Small intestine (tissue), 7 donors: Measurements from ENCODE around the gene STARD3. TPM values are rescaled to one million over a fixed set of nuclear protein-coding genes. Genes with fewer than 3 reads are reported as not detected.

Experiments
- DNase-seq, 2 donors: peaks; one replicate each; pipeline versions ENCODE4 v3.0.0 to v3.0.0-alpha.2; 2013
- FAIRE-seq: peaks from 2 replicates; lab custom pipeline; 2012; peaks lifted over from hg19 to GRCh38; lab: Jason Lieb, UNC
- H3K27ac ChIP-seq, 3 donors: one replicate each; pipeline ENCODE4 v1.5.1; 2013; ENCODE audit warnings: low read length in 2 of 3, mild to moderate bottlenecking in 2 of 3, control low read depth in 1 of 3, inconsistent platforms in 1 of 3, low read depth in 1 of 3, moderate library complexity in 1 of 3
- H3K27me3 ChIP-seq, 3 donors: one replicate each; pipeline ENCODE4 v1.6.1; 2013; ENCODE audit warnings: low read length in 3 of 3, inconsistent platforms in 1 of 3; ENCODE audit not compliant: control insufficient read depth in 3 of 3, insufficient read depth in 3 of 3
- H3K36me3 ChIP-seq, 3 donors: one replicate each; pipeline ENCODE4 v1.6.1; 2013; ENCODE audit warnings: low read length in 3 of 3, inconsistent platforms in 1 of 3, low read depth in 1 of 3, mild to moderate bottlenecking in 1 of 3, moderate library complexity in 1 of 3; ENCODE audit not compliant: control insufficient read depth in 3 of 3, insufficient read depth in 2 of 3
- H3K4me1 ChIP-seq, 3 donors: one replicate each; pipeline ENCODE4 v1.6.1; 2013; ENCODE audit warnings: low read length in 2 of 3, inconsistent platforms in 1 of 3, low read depth in 1 of 3, mild to moderate bottlenecking in 1 of 3, moderate library complexity in 1 of 3; ENCODE audit not compliant: control insufficient read depth in 3 of 3, insufficient read depth in 2 of 3
- H3K4me3 ChIP-seq, 3 donors: one replicate each; pipeline ENCODE4 v1.5.1; 2013; ENCODE audit warnings: low read length in 3 of 3, control low read depth in 1 of 3, inconsistent platforms in 1 of 3, low read depth in 1 of 3, mild to moderate bottlenecking in 1 of 3, moderate library complexity in 1 of 3
- H3K9me3 ChIP-seq, 2 donors: one replicate each; pipeline ENCODE4 v1.6.1; 2013; ENCODE audit warnings: low read depth in 1 of 2, low read length in 1 of 2; ENCODE audit not compliant: control insufficient read depth in 2 of 2, insufficient read depth in 1 of 2
- WGBS, 3 donors: extraction: QIAGEN DNeasy Blood & Tissue Kit; methylation state at CpG; one replicate each; pipeline ENCODE4 v1.1.7; 2013; 5-methylcytosine and 5-hydroxymethylcytosine counted together
- polyA plus RNA-seq, 4 donors: library from polyadenylated mRNA; stranded (reverse) in 3 of 4; unstranded in 1 of 4; fragments of 200-250 nt in 3 of 4; fragments of 120-200 nt in 1 of 4; gene quantifications; one replicate each; pipeline versions ENCODE4 v1.2.1 to v1.2.3, GENCODE V29; 2013
- donor health status: healthy with polysubstance abuse.
- donor health status: control.
- donor health status: control.
- donor health status: Bipolar disorder and iron deficiency.
- donor health status: healthy.

STARD3 gene
- polyA plus RNA-seq, 4 donors: 56.0 to 80.2 (median 67.6) TPM

DNA sequence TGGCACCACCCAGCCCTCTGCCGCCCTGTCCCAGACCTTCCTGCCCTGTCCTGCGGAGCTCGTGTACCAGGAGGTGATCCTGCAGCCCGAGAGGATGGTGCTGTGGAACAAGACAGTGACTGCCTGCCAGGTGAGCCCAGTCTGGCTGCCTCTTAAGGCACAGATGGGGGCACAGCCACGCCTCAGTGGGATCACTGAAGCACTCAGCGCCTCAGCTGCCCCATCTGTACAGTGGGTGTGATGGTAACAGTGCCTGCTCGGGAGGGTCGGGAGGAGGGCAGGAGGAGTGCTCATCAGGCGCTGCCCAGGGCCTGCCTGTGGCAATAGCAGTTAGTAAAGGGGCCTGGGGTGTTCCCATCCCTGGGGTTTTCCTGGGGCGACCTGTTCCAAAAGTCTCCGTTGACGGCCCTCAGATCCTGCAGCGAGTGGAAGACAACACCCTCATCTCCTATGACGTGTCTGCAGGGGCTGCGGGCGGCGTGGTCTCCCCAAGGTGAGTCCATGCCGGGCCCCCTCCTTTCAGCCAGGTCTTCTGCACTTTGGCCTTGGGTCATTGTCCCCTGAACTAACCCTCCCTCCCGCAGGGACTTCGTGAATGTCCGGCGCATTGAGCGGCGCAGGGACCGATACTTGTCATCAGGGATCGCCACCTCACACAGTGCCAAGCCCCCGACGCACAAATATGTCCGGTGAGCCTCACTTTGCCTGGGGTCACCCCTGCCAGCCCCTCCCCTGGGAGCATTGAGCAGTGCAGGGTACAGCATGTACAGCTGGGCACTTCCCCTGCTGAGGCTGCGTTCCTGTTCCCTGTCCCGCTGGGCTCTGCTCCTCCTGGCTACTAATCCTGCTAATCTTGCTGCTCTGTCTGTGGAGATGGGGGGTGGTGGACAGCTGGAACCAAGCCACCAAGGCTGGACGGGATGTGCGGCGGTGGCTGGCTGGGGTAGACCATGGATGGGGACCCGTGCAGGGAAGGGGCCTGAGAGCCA, 23.7 kb downstream of the STARD3 start:
- Histone ChIP-seq H3K36me3 (peaks cover 15 to 77% (median 33%) of the 10 kb centered on the region in 3 donors), H3K27ac (no peak overlapping the region), H3K4me1 (peaks cover 0 to 15% (median 7%) of the 10 kb centered on the region in 3 donors), H3K27me3 (no peaks in the 10 kb centered on the region), H3K9me3 (no peaks in the 10 kb centered on the region), H3K4me3 (no peak overlapping the region)
- FAIRE-seq (no peak), DNase-seq (no peak)
- WGBS, 3 donors: 88 to 90% (median 88%) methylated on average over 33 to 35 of the region's 35 CpGs

DNA sequence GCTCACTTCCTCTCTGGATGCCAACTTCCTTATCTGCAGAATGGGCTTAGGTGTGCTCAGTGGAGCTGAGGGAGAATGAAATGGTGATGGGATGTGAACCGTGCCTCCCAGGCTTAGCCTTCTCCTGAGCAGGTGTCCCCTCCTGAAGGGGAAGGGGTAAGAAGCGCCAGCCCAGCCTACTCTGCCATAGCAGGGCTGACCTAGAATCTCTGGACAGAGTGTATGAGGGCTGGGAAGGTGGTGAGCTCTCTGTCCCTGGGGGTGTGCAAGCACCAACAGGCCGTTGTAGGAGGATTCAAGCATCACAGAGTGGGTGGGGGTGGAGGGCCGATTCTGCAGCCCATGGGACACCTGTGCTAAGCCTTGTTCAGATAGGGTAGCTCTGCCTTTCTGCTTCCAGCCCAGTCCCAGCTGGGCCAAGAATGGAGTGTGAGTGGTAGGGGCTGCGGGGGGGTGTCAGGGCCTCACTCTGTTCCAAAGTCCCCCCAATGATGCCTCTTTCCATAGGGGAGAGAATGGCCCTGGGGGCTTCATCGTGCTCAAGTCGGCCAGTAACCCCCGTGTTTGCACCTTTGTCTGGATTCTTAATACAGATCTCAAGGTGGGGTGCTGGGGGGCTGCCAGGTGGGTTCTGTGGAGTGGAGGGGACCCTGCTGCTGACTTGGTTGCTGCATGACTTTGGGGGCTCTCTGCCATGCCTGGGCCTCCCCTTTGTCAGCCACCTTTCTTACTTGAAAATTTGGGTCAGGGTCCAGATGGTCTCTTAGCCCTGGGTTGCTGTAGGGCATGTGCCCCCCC, 25.0 kb downstream of the STARD3 start:
- DNase-seq: no peak
- H3K36me3 ChIP-seq: peaks cover 15 to 64% (median 29%) of the 10 kb centered on the region in 3 donors
- FAIRE-seq: no peak
- H3K9me3 ChIP-seq: peaks cover 0 to 4% of the 10 kb centered on the region in 2 donors
- H3K27me3 ChIP-seq: peaks cover 0 to 10% (median 2%) of the 10 kb centered on the region in 3 donors
- 69 to 81% (median 74%) methylated on average over 8 of the region's 8 CpGs for WGBS, 3 donors
- H3K4me1 ChIP-seq: peaks cover 0 to 23% (median 7%) of the 10 kb centered on the region in 3 donors
- no peak overlapping the region for H3K4me3 ChIP-seq
- H3K27ac ChIP-seq: no peak overlapping the region

DNA sequence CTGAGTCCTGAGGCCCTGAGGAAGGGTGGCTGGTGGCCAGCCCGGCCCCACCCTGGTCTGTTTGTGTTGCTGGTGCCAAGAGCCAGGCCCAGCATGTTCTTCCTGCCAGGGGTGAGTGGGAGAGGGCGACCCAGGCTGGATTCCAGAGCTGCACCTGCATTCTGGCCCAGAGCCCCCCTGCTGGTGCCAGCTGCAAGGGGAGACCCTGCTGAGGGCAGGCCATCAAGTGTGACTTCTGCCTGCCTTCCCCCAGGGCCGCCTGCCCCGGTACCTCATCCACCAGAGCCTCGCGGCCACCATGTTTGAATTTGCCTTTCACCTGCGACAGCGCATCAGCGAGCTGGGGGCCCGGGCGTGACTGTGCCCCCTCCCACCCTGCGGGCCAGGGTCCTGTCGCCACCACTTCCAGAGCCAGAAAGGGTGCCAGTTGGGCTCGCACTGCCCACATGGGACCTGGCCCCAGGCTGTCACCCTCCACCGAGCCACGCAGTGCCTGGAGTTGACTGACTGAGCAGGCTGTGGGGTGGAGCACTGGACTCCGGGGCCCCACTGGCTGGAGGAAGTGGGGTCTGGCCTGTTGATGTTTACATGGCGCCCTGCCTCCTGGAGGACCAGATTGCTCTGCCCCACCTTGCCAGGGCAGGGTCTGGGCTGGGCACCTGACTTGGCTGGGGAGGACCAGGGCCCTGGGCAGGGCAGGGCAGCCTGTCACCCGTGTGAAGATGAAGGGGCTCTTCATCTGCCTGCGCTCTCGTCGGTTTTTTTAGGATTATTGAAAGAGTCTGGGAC, 25.8 kb downstream of the STARD3 start:
- no peak overlapping the region for H3K4me3 ChIP-seq
- H3K36me3 ChIP-seq: peaks cover 15 to 58% (median 26%) of the 10 kb centered on the region in 3 donors
- DNase-seq: no peak

DNA sequence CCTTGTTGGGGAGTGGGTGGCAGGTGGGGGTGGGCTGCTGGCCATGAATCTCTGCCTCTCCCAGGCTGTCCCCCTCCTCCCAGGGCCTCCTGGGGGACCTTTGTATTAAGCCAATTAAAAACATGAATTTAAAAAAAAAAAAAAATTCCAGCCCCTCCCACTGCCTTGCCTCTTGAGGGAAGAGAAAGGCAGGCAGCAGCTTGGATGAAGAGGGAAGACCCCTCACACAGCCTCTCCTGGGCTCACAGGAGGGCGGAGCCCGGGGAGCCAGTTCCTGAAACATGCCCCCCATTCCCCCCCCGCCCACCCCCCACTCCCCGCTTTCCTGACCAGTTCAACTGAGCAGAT, 26.4 kb downstream of the STARD3 start:
- H3K4me1 ChIP-seq: peaks cover 0 to 32% (median 10%) of the 10 kb centered on the region in 3 donors
- 33 to 59% (median 53%) methylated on average over 3 to 4 of the region's 4 CpGs for WGBS, 3 donors
- no peak for DNase-seq
- peaks cover 15 to 52% (median 23%) of the 10 kb centered on the region in 3 donors for H3K36me3 ChIP-seq
- peaks cover 0 to 17% (median 2%) of the 10 kb centered on the region in 3 donors for H3K27me3 ChIP-seq
- H3K4me3 ChIP-seq: no peak overlapping the region
- H3K27ac ChIP-seq: no peak overlapping the region
- no peak for FAIRE-seq
- peaks cover 0 to 4% of the 10 kb centered on the region in 2 donors for H3K9me3 ChIP-seq

More for the DNA sequence above, 25.8 kb downstream of the STARD3 start:
- Histone ChIP-seq H3K27ac (no peak overlapping the region), H3K9me3 (peaks cover 0 to 4% of the 10 kb centered on the region in 2 donors), H3K27me3 (peaks cover 0 to 17% (median 2%) of the 10 kb centered on the region in 3 donors), H3K4me1 (peaks cover 0 to 31% (median 10%) of the 10 kb centered on the region in 3 donors)
- 59 to 76% (median 74%) methylated on average over 22 of the region's 22 CpGs for WGBS, 3 donors
- FAIRE-seq: no peak

DNA sequence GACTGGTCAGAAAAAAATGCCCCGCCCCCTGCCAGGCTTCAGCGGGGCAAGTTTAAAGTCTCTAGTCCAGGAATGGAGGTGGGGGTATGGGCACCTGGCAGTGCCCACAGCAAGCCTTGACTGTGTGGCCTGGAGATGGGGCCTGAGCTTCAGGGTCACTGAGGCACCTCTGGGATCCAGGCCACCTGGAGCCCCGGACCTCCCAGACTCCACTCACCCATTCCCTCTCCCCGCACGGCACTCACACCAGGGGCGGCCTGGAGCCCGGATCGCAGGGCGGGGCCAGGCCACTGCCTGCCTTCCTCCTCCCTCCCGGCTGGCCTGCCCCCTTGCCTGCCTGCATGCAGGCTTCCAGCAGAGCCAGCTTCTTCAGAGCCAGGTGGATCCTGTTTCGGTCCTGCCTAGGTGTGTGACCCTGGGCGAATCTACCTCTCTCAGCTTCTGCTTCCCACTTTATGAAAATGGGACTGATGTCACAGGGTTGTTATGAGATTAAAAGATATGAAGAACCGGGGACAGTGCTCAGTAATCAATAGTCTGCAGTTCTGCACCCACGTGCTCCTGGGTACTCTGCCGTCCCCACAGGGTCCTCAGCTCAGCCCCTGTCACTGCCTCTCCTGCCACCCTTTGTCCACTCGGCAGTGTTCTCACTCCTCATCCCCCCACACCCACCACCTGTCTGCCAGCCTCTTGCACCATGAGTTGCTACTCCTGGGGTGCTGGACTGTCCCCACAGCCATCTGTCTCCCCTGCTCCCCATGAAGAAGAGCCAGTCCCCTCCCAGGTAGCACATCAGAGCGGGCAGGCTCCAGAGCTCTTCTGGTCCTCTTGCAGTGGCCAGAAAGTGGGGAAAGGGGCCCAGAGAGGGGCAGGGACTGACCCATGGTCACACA, 27.0 kb downstream of the STARD3 start:
- H3K4me3 ChIP-seq: no peak overlapping the region
- peaks cover 0 to 36% (median 10%) of the 10 kb centered on the region in 3 donors for H3K4me1 ChIP-seq
- peaks cover 0 to 4% of the 10 kb centered on the region in 2 donors for H3K9me3 ChIP-seq
- no peak for FAIRE-seq
- no peak overlapping the region for H3K27ac ChIP-seq
- peak; percentile 55 to 81 for DNase-seq
- H3K36me3 ChIP-seq: peaks cover 15 to 46% (median 20%) of the 10 kb centered on the region in 3 donors
- H3K27me3 ChIP-seq: peaks cover 0 to 22% (median 3%) of the 10 kb centered on the region in 3 donors
- 15 to 47% (median 28%) methylated on average over 16 to 17 of the region's 17 CpGs for WGBS, 3 donors

DNA sequence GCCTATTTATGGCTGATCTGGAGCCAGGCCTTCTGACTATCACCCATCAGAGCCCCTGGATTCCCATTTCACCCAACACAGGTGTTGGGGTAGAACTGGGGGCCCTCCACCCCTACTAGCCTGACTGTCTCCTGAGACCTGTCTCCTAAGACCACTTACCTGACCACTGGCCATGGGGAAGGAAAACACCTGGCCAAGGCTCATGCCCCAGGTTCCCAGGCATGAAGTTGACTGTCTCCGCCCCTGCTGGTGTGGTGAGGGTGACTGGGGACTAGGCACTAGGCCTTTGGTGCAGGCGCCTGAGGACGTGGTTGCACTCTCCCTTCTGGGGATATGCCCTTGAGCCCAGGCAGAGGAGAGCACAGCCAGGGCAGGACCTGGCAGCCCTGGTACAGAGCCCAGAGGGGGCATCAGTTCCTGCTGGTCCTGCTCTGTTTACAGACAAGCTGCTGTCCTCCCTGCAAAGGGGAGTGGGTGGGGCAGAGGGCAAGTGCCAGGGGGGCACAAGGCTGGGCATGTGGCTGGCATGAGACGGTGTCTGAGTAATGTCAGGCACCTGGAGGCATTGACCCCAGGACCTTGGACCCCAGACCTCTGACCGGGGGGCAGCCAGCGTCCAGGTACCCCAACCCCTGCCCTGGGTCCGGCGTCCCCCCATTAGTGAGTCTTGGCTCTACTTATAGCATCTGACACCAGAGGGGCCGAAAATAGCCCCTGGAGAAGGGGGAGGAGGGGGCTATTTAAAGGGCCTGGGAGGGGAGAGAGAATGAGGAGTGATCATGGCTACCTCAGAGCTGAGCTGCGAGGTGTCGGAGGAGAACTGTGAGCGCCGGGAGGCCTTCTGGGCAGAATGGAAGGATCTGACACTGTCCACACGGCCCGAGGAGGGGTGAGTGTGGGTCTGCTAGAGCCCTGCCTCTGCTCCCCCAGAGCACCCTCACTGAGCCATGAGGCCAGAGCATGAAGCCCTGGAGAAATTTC, 27.9 kb downstream of the STARD3 start, which contains the start of gene TCAP:
Gene TCAP (plus strand): TSS at position 769 of the 981 bp plus-strand sequence. CDS start 11 bp downstream, at position 780.
- H3K9me3 ChIP-seq: peaks cover 0 to 4% of the 10 kb centered on the region in 2 donors
- no peak within 1 kb of the TSS for H3K4me3 ChIP-seq
- peaks cover 0 to 36% (median 10%) of the 10 kb centered on the region in 3 donors for H3K4me1 ChIP-seq
- DNase-seq: no peak
- peaks cover 11 to 38% (median 16%) of the 10 kb centered on the region in 3 donors for H3K36me3 ChIP-seq
- FAIRE-seq: no peak
- H3K27ac ChIP-seq: no peak within 1 kb of the TSS
- 53 to 59% (median 54%) methylated on average over 14 to 15 of the region's 15 CpGs for WGBS, 3 donors
- peaks cover 0 to 22% (median 3%) of the 10 kb centered on the region in 3 donors for H3K27me3 ChIP-seq
